Measurements from ENCODE around the gene LIN7B. TPM values are rescaled to one million over a fixed set of nuclear protein-coding genes. Genes with fewer than 3 reads are reported as not detected.
A peak's percentile ranks its signal among the peaks of the same experiment; 100 is the strongest.

Gene LIN7B
- total and polyA plus RNA-seq, 9 of the 15 experiments (the other 6 are each of a cell fraction or from before 2014, with no cell fraction given) = 0.89 to 15.7 (median 4.0) TPM

DNA sequence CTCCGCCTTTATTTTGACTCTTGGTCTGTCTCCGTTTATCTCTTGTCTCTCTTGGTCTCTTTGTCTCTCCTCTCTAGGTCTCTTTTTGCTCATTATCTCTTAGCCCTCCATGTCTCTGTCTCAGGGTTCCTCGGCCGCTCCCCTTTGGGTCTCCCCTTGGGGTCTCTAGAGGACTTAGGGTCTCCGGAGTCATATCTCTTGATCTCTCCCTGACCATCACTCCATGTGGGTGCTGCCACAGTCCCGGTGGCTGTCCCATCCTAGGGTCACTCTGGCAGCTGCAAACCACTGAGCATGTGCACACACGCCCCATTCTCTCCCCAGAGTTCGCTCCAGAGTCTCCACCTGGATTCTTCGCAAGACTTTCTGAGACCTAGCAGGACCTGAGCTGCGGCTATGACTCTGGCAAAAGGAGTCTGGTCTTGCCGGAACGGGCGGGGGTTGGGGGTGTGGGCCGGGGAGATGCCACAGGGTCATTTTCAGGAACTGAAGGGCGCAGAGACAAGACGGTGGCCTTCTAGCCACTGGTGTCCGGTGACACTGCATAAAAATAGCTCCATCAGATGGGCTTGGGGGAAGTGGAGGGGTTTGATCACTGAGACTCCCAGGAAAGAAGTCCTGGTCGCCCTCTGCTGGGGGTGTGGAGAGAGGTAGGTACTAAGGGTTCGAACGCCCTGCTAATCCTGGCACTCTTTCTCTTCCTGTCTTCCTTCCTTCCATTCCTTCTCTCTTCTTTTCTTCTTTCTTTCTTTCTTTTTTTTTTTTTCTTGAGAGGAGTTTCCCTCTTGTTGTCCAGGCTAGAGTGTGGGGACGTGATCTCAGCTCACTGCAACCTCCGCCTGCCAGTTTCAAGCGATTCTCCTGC lies 40.4 kb upstream of the LIN7B start (continued):
- TF ChIP-seq, protein P1, sequence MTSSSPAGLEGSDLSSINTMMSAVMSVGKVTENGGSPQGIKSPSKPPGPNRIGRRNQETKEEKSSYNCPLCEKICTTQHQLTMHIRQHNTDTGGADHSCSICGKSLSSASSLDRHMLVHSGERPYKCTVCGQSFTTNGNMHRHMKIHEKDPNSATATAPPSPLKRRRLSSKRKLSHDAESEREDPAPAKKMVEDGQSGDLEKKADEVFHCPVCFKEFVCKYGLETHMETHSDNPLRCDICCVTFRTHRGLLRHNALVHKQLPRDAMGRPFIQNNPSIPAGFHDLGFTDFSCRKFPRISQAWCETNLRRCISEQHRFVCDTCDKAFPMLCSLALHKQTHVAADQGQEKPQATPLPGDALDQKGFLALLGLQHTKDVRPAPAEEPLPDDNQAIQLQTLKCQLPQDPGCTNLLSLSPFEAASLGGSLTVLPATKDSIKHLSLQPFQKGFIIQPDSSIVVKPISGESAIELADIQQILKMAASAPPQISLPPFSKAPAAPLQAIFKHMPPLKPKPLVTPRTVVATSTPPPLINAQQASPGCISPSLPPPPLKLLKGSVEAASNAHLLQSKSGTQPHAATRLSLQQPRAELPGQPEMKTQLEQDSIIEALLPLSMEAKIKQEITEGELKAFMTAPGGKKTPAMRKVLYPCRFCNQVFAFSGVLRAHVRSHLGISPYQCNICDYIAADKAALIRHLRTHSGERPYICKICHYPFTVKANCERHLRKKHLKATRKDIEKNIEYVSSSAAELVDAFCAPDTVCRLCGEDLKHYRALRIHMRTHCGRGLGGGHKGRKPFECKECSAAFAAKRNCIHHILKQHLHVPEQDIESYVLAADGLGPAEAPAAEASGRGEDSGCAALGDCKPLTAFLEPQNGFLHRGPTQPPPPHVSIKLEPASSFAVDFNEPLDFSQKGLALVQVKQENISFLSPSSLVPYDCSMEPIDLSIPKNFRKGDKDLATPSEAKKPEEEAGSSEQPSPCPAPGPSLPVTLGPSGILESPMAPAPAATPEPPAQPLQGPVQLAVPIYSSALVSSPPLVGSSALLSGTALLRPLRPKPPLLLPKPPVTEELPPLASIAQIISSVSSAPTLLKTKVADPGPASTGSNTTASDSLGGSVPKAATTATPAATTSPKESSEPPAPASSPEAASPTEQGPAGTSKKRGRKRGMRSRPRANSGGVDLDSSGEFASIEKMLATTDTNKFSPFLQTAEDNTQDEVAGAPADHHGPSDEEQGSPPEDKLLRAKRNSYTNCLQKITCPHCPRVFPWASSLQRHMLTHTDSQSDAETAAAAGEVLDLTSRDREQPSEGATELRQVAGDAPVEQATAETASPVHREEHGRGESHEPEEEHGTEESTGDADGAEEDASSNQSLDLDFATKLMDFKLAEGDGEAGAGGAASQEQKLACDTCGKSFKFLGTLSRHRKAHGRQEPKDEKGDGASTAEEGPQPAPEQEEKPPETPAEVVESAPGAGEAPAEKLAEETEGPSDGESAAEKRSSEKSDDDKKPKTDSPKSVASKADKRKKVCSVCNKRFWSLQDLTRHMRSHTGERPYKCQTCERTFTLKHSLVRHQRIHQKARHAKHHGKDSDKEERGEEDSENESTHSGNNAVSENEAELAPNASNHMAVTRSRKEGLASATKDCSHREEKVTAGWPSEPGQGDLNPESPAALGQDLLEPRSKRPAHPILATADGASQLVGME (CRISPR knock-in tag; IDR thresholded peaks at IDR 0.05) = no peak
- TF ChIP-seq ZNF561 (CRISPR knock-in tag; conservative IDR thresholded peaks at IDR 0.05) = no peak
- no peak for TF ChIP-seq HMG20B (CRISPR knock-in tag; IDR thresholded peaks at IDR 0.05)
- TF ChIP-seq, protein P2, sequence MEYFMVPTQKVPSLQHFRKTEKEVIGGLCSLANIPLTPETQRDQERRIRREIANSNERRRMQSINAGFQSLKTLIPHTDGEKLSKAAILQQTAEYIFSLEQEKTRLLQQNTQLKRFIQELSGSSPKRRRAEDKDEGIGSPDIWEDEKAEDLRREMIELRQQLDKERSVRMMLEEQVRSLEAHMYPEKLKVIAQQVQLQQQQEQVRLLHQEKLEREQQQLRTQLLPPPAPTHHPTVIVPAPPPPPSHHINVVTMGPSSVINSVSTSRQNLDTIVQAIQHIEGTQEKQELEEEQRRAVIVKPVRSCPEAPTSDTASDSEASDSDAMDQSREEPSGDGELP (CRISPR knock-in tag; IDR thresholded peaks at IDR 0.05; ENCODE audit: borderline replicate concordance) = peak; percentile 45; the same call in 1 of the 2 replicates
- no peak for TF ChIP-seq POLR2AphosphoS5 (IDR thresholded peaks at IDR 0.05; ENCODE audit: control insufficient read depth, insufficient read depth, low read depth, low read length)
- no peak for TF ChIP-seq CSDE1 (IDR thresholded peaks at IDR 0.05)
- TF ChIP-seq, protein P3, sequence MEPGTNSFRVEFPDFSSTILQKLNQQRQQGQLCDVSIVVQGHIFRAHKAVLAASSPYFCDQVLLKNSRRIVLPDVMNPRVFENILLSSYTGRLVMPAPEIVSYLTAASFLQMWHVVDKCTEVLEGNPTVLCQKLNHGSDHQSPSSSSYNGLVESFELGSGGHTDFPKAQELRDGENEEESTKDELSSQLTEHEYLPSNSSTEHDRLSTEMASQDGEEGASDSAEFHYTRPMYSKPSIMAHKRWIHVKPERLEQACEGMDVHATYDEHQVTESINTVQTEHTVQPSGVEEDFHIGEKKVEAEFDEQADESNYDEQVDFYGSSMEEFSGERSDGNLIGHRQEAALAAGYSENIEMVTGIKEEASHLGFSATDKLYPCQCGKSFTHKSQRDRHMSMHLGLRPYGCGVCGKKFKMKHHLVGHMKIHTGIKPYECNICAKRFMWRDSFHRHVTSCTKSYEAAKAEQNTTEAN (CRISPR knock-in tag; IDR thresholded peaks at IDR 0.05) = no peak
- no peak for TF ChIP-seq MTF1 (CRISPR knock-in tag; IDR thresholded peaks at IDR 0.05; ENCODE audit: borderline replicate concordance)
- TF ChIP-seq MAFG (tag; conservative IDR thresholded peaks at IDR 0.05) = peak; percentile 79
- 0 out of 2 replicates have a peak, but pooled peaks have one; percentile 11 for TF ChIP-seq KLF16 (IDR thresholded peaks at IDR 0.05)
- peak; percentile 54; the same call in 1 of the 2 replicates for TF ChIP-seq MAFK (IDR thresholded peaks at IDR 0.05; ENCODE audit: low read length)
- no peak for TF ChIP-seq ADNP (tag; IDR thresholded peaks at IDR 0.05)
- no peak for TF ChIP-seq SP2 (IDR thresholded peaks at IDR 0.05; ENCODE audit: extremely low read depth, low read depth, low read length, poor library complexity, severe bottlenecking)
- 0 out of 2 replicates have a peak, but pooled peaks have one; percentile 31 for TF ChIP-seq LEF1 (IDR thresholded peaks at IDR 0.05)
- TF ChIP-seq ETV1 (tag; conservative IDR thresholded peaks at IDR 0.05; ENCODE audit: low read depth) = peak; percentile 41; the same call in 1 of the 2 replicates
